WERI-Rb-1 (cell line): Measurements from ENCODE around the gene BHLHE40.

Experiments
- DNase-seq: peaks from one replicate; pipeline ENCODE4 v3.0.0-alpha.2; 2020
- H3K27ac ChIP-seq: fragments of 250-450 bp; sonication (Bioruptor Pico); 2 replicates; pipeline ENCODE4 v1.5.1; 2020; ENCODE audit warnings: mild to moderate bottlenecking, moderate library complexity
- H3K27me3 ChIP-seq: fragments of 250-450 bp; sonication (Bioruptor Pico); 2 replicates; pipeline ENCODE4 v1.5.1; 2021; ENCODE audit warnings: mild to moderate bottlenecking, low read depth, moderate library complexity; ENCODE audit not compliant: insufficient read depth, severe bottlenecking
- H3K36me3 ChIP-seq: fragments of 250-450 bp; sonication (Bioruptor Pico); 2 replicates; pipeline ENCODE4 v1.5.1; 2020; ENCODE audit warnings: mild to moderate bottlenecking, moderate library complexity
- H3K4me3 ChIP-seq: 2 replicates; pipeline ENCODE4 v1.5.1; 2011; ENCODE audit warnings: low read depth, mild to moderate bottlenecking, control low read depth, low read length
- H3K9me3 ChIP-seq: fragments of 250-450 bp; sonication (Bioruptor Pico); 2 replicates; pipeline ENCODE4 v1.5.1; 2021; ENCODE audit warnings: mild to moderate bottlenecking, moderate library complexity; ENCODE audit not compliant: severe bottlenecking
- TF ChIP-seq, protein P1 (sequence below): IDR thresholded peaks from 2 replicates; pipeline ENCODE4 v1.5.1; 2011; ENCODE audit warnings: low read depth, mild to moderate bottlenecking, control low read depth, inconsistent platforms, low read length

BHLHE40 gene

DNA sequence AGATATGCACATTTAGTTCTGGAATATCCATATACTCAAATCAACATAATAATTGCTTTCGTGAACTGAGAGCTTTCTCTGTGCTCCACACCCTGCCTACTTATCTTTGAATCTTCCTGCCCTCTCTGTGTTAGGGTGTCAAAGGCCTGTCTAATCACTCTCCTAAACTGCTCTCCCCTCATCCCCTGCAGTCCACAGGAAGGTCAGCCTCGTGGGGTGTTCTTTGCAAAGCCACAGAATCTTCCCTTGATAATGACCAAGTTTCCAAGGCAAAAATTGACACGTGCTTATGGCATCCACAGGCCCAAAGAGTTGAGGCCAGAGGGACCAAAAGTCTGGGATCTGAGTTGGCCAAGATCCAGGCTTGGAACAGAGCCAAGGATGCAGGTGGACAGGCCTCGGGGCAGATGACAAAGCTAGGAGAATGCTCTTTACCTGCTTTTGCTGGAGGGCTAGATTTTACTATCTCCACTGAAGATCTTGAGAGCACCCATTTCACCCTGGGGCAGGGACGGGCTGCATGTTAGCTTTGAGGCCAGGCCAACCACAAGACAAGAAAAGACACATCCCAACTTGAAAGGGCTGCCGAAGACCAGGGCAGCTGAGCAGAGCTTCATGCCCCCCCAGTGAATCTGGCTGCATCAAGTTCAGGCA is 20.4 kb downstream of the BHLHE40 start:
- TF ChIP-seq, protein P1, sequence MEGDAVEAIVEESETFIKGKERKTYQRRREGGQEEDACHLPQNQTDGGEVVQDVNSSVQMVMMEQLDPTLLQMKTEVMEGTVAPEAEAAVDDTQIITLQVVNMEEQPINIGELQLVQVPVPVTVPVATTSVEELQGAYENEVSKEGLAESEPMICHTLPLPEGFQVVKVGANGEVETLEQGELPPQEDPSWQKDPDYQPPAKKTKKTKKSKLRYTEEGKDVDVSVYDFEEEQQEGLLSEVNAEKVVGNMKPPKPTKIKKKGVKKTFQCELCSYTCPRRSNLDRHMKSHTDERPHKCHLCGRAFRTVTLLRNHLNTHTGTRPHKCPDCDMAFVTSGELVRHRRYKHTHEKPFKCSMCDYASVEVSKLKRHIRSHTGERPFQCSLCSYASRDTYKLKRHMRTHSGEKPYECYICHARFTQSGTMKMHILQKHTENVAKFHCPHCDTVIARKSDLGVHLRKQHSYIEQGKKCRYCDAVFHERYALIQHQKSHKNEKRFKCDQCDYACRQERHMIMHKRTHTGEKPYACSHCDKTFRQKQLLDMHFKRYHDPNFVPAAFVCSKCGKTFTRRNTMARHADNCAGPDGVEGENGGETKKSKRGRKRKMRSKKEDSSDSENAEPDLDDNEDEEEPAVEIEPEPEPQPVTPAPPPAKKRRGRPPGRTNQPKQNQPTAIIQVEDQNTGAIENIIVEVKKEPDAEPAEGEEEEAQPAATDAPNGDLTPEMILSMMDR, result no peak
- Histone ChIP-seq H3K36me3 (no peaks in the 10 kb centered on the region), H3K9me3 (no peaks in the 10 kb centered on the region), H3K4me3 (no peak overlapping the region), H3K27me3 (no peaks in the 10 kb centered on the region), H3K27ac (no peak overlapping the region)
- no peak for DNase-seq

DNA sequence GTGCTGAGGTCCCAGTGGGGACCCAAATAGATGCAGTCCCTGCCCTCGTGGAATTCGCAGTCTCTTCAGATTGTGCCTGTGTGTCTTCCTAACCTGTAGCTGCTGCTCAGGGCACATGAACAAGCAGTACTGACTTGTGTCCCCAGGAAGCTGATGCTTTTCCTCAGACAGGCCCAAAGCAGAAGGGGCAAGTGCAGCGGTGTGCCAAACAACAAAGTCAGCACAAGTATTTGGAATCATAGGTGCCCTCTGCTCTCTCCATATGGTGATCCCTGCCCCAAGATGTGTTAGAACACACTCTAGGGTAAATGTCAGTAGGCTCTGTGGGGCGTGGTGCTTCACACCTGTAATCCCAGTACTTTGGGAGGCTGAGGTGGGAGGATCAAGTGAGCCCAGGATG is 21.9 kb downstream of the BHLHE40 start:
- H3K4me3 ChIP-seq, result no peak overlapping the region
- no peaks in the 10 kb centered on the region for H3K9me3 ChIP-seq
- no peaks in the 10 kb centered on the region for H3K27me3 ChIP-seq
- H3K27ac ChIP-seq, result no peak overlapping the region
- H3K36me3 ChIP-seq, result no peaks in the 10 kb centered on the region
- no peak for DNase-seq
- TF ChIP-seq, protein P1, result no peak

GRCh38 chr3:5001805-5002173 is 22.6 kb downstream of the BHLHE40 start:
- TF ChIP-seq, protein P1, result no peak
- no peak overlapping the region for H3K4me3 ChIP-seq

DNA sequence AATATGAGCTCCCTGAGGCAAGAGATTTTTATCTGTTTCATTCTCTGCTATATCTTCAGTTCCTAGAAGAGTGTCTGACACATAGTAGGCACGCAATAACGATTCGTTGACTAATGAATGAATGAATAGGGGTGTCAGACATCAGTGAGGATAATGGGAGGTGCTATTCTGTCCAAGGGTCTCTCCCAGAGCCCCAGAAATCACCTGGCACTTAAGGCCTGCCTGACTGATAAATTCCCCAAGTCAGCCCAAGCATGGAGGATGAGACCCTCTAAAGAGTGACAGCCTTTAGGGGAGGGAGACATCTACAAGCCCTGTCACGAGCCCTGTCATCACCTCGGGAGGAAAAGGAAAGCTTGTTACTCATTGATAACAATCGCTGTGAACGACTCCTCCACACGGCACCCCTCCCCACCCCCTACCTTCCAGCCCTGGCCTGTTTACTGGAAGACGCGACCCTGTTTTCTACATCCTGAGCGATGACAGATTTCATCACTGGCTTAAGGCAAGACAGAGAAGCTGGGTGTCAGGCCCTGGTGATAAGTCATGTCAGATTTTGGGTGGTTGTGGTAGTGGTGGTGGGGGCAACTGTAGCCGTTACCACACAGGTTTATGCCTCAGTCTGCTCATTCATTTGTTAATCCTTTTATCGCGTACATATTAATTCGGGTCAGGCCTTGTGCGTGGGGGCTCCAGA is 23.1 kb downstream of the BHLHE40 start:
- Histone ChIP-seq H3K27ac (no peak overlapping the region), H3K36me3 (no peaks in the 10 kb centered on the region), H3K4me3 (no peak overlapping the region), H3K9me3 (no peaks in the 10 kb centered on the region), H3K27me3 (no peaks in the 10 kb centered on the region)
- TF ChIP-seq, protein P1, result no peak
- DNase-seq, result no peak

More at GRCh38 chr3:5001805-5002173, 22.6 kb downstream of the BHLHE40 start:
- H3K36me3 ChIP-seq, result no peaks in the 10 kb centered on the region
- H3K9me3 ChIP-seq, result no peaks in the 10 kb centered on the region
- H3K27ac ChIP-seq, result no peak overlapping the region
- no peaks in the 10 kb centered on the region for H3K27me3 ChIP-seq
- no peak for DNase-seq

- Histone ChIP-seq H3K4me3 (no peak overlapping the region), H3K36me3 (no peaks in the 10 kb centered on the region), H3K27me3 (no peaks in the 10 kb centered on the region), H3K27ac (no peak overlapping the region), H3K9me3 (no peaks in the 10 kb centered on the region)
- TF ChIP-seq, protein P1, result no peak
- no peak for DNase-seq
These were observed 23.6 kb downstream of the BHLHE40 start for GRCh38 chr3:5002871-5003247.
